A549 (cell line): ENCODE results near the gene MOSPD3. TPM values are rescaled to one million over a fixed set of nuclear protein-coding genes. Genes with fewer than 3 reads are reported as not detected.

Experiments
- ATAC-seq, 2 experiments: fragments of 200-7000 bp in 1 of 2; fragments of >200 bp in 1 of 2; cut with Nextera tagmentation in 1 of 2; cut with Tn5 transposase in 1 of 2; 3 replicates each; pipeline versions ENCODE4 v1.8.0 to v1.9.1; 2018 to 2020; ENCODE audit warnings: mild to moderate bottlenecking in 1 of 2, moderate library complexity in 1 of 2
- CTCF ChIA-PET: fragments of 300-600 bp; sonication (Branson Sonifier 250); formaldehyde crosslinking; extraction: SDS; loops from one replicate; lab custom pipeline; 2021; ENCODE audit warnings: antibody characterized with exemption, inconsistent platforms; lab: Yijun Ruan, JAX
- POLR2A ChIA-PET: fragments of 350-600 bp; formaldehyde crosslinking; extraction: SDS; loops from one replicate; lab custom pipeline; 2021; ENCODE audit warnings: antibody characterized with exemption, inconsistent platforms; lab: Yijun Ruan, JAX
- DNase-seq, 2 experiments: peaks; one replicate each; pipeline versions ENCODE4 v3.0.0 to v3.0.0-alpha.2; 2011 to 2016; ENCODE audit warnings: low read depth in 1 of 2, low spot score in 1 of 2
- FAIRE-seq: peaks from 2 replicates; lab custom pipeline; 2011; peaks lifted over from hg19 to GRCh38; lab: Jason Lieb, UNC
- H3K27ac ChIP-seq, 2 experiments: fragments of >200 bp; sonication (Bioruptor Twin); formaldehyde crosslinking; 3 replicates each; pipeline ENCODE4 v1.5.1; 2016 to 2017
- H3K4me1 ChIP-seq: fragments of >200 bp; sonication (Bioruptor Twin); formaldehyde crosslinking; 3 replicates; pipeline ENCODE4 v1.6.1; 2016
- H3K4me2 ChIP-seq: fragments of >200 bp; sonication (Bioruptor Twin); formaldehyde crosslinking; 3 replicates; pipeline ENCODE4 v1.6.1; 2016
- H3K4me3 ChIP-seq: fragments of >200 bp; sonication (Bioruptor Twin); formaldehyde crosslinking; 3 replicates; pipeline ENCODE4 v1.5.1; 2016
- H3K9me3 ChIP-seq: fragments of >200 bp; sonication (Bioruptor Twin); formaldehyde crosslinking; 3 replicates; pipeline ENCODE4 v1.6.1; 2016
- CBX8 ChIP-seq: fragments of 200-600 bp; sonication (generic); IDR thresholded peaks from 2 replicates; pipeline ENCODE4 v1.6.1; 2016
- CHD2 ChIP-seq: fragments of 150-350 bp; IDR thresholded peaks from 2 replicates; pipeline ENCODE4 v1.6.1; 2014; ENCODE audit warnings: low read length; ENCODE audit not compliant: partially characterized antibody
- CHD4 ChIP-seq: fragments of 200-600 bp; sonication (generic); IDR thresholded peaks from 2 replicates; pipeline ENCODE4 v1.6.1; 2016; ENCODE audit warnings: antibody characterized with exemption, mild to moderate bottlenecking, borderline replicate concordance
- EP300 ChIP-seq, 2 experiments: fragments of >200 bp; sonication (Bioruptor Twin); formaldehyde crosslinking; IDR thresholded peaks; 2 replicates in 1 of 2; 3 replicates in 1 of 2; pipeline ENCODE4 v1.6.1; 2016 to 2017
- HDAC2 ChIP-seq: fragments of 200-600 bp; sonication (generic); IDR thresholded peaks from 2 replicates; pipeline ENCODE4 v1.6.1; 2016
- JUN ChIP-seq, 2 experiments: fragments of >200 bp; sonication (Bioruptor Twin); formaldehyde crosslinking; IDR thresholded peaks; 2 replicates in 1 of 2; 3 replicates in 1 of 2; pipeline ENCODE4 v1.6.1; 2016 to 2017
- KDM1A ChIP-seq: fragments of 200-600 bp; sonication (generic); IDR thresholded peaks from 2 replicates; pipeline ENCODE4 v1.6.1; 2016; ENCODE audit warnings: low read depth, mild to moderate bottlenecking
- KDM5A ChIP-seq: fragments of 200-600 bp; sonication (generic); IDR thresholded peaks from 2 replicates; pipeline ENCODE4 v1.6.1; 2016; ENCODE audit warnings: antibody characterized with exemption, mild to moderate bottlenecking
- MAX ChIP-seq: IDR thresholded peaks from 2 replicates; pipeline ENCODE4 v1.6.1; 2012
- NPAS2 ChIP-seq: fragments of 250-450 bp; sonication (Bioruptor Pico); IDR thresholded peaks from 2 replicates; pipeline ENCODE4 v1.8.0; 2022; ENCODE audit warnings: mild to moderate bottlenecking, moderate library complexity, borderline replicate concordance
- NR3C1 ChIP-seq: fragments of >200 bp; sonication (Bioruptor Twin); formaldehyde crosslinking; IDR thresholded peaks from 3 replicates; pipeline ENCODE4 v1.6.1; 2017
- PBX3 ChIP-seq: IDR thresholded peaks from 2 replicates; pipeline ENCODE4 v1.6.1; 2012
- PHF8 ChIP-seq: fragments of 200-600 bp; sonication (generic); IDR thresholded peaks from 2 replicates; pipeline ENCODE4 v1.6.1; 2016; ENCODE audit warnings: low read depth, mild to moderate bottlenecking, antibody characterized with exemption, moderate library complexity, borderline replicate concordance
- RNF2 ChIP-seq: fragments of 200-600 bp; sonication (generic); IDR thresholded peaks from 2 replicates; pipeline ENCODE4 v1.6.1; 2016; ENCODE audit warnings: low read depth, mild to moderate bottlenecking, antibody characterized with exemption, moderate library complexity, borderline replicate concordance
- TP53 ChIP-seq: fragments of 250-450 bp; sonication (Bioruptor Pico); IDR thresholded peaks from 2 replicates; pipeline ENCODE4 v1.5.0; 2021; ENCODE audit warnings: mild to moderate bottlenecking, moderate library complexity
- ZFP36 ChIP-seq: fragments of 450-650 bp; IDR thresholded peaks from 2 replicates; pipeline ENCODE4 v1.6.1; 2014; ENCODE audit warnings: borderline replicate concordance; ENCODE audit not compliant: partially characterized antibody
- WGBS: methylation state at CpG from one replicate; pipeline ENCODE4 v1.1.6; 2017; ENCODE audit errors: missing lambda C conversion rate; 5-methylcytosine and 5-hydroxymethylcytosine counted together
- polyA plus RNA-seq, 4 experiments: library from polyadenylated mRNA; depleted of rRNA in 3 of 4; stranded (reverse); fragments of >200 nt; fragmentation: RNase III in 1 of 4; extraction: RNeasy Plus Mini Kit Qiagen cat#74134 plus additional on column Dnase treatment in 1 of 4; gene quantifications; 2 replicates in 3 of 4; 3 replicates in 1 of 4; pipeline ENCODE4 v1.2.3, GENCODE V29; 2011 to 2017

The MOSPD3 gene
- polyA plus RNA-seq, 2 of the 4 experiments (the other 2 are of a cell fraction), result 6.1 to 14.8 TPM

GRCh38 chr7:100621554-100621953 is 9.2 kb downstream of the MOSPD3 start (continued):
- TF ChIP-seq KDM5A (no peak), NPAS2 (CRISPR knock-in tag) (no peak), CHD2 (no peak), CBX8 (no peak)

GRCh38 chr7:100623951-100624824 is 11.8 kb downstream of the MOSPD3 start:
- FAIRE-seq (no peak), DNase-seq (no peak), ATAC-seq (no peak)
- H3K9me3 ChIP-seq, result no peaks in the 10 kb centered on the region
- ChIA-PET POLR2A (no interaction called here), CTCF (interaction anchor here (0.6 to 7.9 kb wide), 6 partner anchors 9 to 143 kb away, joined by 3 to 69 read pairs (median 4); partner anchors contain the start of gene MOSPD3)
- H3K4me3 ChIP-seq, result no peak overlapping the region
- 80% methylated on average over 15 of the region's 15 CpGs for WGBS
- TF ChIP-seq PHF8, result no peak
- no peak for TF ChIP-seq NR3C1
- 0 out of 3 replicates have a peak, but pooled peaks cover 4% of the 10 kb centered on the region for H3K4me1 ChIP-seq
- no peak overlapping the region for H3K27ac ChIP-seq
- no peak overlapping the region for H3K4me2 ChIP-seq

GRCh38 chr7:100626055-100626454 is 13.7 kb downstream of the MOSPD3 start:
- ChIA-PET CTCF (interaction anchor here (0.9 to 7.9 kb wide), 5 partner anchors 8 to 455 kb away, joined by 3 to 69 read pairs (median 3); partner anchors contain the start of gene MOSPD3), POLR2A (interaction anchor here (1.0 to 2.2 kb wide), 3 partner anchors 8 to 40 kb away, joined by 3 to 10 read pairs (median 3); partner anchors contain the start of genes FBXO24, LRCH4 and MOSPD3)
- no peak for ATAC-seq
- Histone ChIP-seq H3K9me3 (no peaks in the 10 kb centered on the region), H3K4me2 (peak overlapping the region; percentile 90), H3K4me3 (peak overlapping the region; percentile 37), H3K27ac (peak overlapping the region; percentile 11 to 89; a peak in 4 of 6 replicates), H3K4me1 (0 out of 3 replicates have a peak, but pooled peaks cover 4% of the 10 kb centered on the region)
- TF ChIP-seq EP300 (IDR thresholded peaks at IDR 0.05) (no peak), KDM1A (peak; percentile 85; the same call in 1 of the 2 replicates), RNF2 (no peak), CHD4 (peak; percentile 67; the same call in 1 of the 2 replicates), ZFP36 (peak; percentile 99), HDAC2 (0 out of 2 replicates have a peak, but pooled peaks have one; percentile 40), PBX3 (no peak)
- DNase-seq, result no peak
- no peak for FAIRE-seq
- 31% methylated on average over 3 of the region's 3 CpGs for WGBS

- Histone ChIP-seq H3K27ac (peak overlapping the region; percentile 65 to 89; a peak in 5 of 6 replicates), H3K9me3 (no peaks in the 10 kb centered on the region), H3K4me1 (0 out of 3 replicates have a peak, but pooled peaks cover 4% of the 10 kb centered on the region), H3K4me2 (peak overlapping the region; percentile 90), H3K4me3 (peak overlapping the region; percentile 37)
- CTCF ChIA-PET, result interaction anchor here (1.0 to 7.9 kb wide), 3 partner anchors 7 to 454 kb away, joined by 3 to 69 read pairs (median 3); partner anchors contain the start of gene MOSPD3
- ATAC-seq (peak; percentile 93 to 96), DNase-seq (peak; percentile 85 to 98)
- POLR2A ChIA-PET, result interaction anchor here (0.6 to 2.2 kb wide), 5 partner anchors 9 to 198 kb away, joined by 3 to 10 read pairs (median 3); partner anchors contain the start of genes FBXO24, LRCH4, MOSPD3 and ZCWPW1
- WGBS, result 15% methylated on average over 13 of the region's 37 CpGs
- TF ChIP-seq RNF2 (0 out of 2 replicates have a peak, but pooled peaks have one; percentile 52), JUN (IDR thresholded peaks at IDR 0.05) (peak in 1 of 2 experiments; percentile 14; a peak in 1 of 5 replicates), MAX (peak; percentile 46; the same call in 1 of the 2 replicates), TP53 (CRISPR knock-in tag) (no peak)
- TF ChIP-seq, all 56 proteins: peak for 3
- no peak for FAIRE-seq
These were observed 14.3 kb downstream of the MOSPD3 start for GRCh38 chr7:100626530-100627237.
